ENCODE measurements around the gene NDUFA13.

NDUFA13 gene

DNA sequence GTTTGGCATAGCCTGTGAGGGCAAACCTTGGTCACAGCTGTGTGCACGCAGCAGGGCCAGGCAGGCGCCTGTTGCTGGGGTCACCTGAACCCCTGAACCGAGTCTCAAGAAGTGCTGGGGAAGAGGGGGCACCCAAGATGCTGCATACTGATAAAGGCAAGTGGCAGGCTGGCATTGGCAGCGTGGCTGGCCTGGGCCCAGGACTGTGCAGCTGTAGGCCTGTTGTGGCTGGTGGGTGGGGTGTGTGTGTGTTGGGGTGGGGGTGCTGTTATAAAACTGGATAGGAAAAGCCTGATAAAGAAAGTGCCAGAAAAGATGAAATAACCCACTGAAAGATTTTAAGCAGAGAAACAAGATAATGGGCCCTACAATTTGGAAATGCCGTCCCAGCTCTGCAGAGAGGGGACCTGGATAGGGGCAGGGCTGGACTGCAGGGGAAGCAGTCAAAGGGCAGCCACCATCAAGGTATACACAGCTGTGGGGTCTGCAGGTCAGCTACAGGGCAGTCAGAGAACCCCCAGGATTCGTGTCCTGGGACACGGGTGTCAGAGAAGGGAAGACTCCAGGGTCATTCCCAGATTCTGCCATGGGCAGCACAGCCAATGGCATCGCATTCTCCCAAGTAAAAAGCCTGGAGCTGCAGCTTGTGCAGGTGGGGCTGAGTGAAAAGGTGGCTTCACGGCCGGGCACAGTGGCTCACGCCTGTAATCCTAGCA is 55.2 kb downstream of the NDUFA13 start:
- no peak for DNase-seq (ENCODE audit: low read depth)

DNA sequence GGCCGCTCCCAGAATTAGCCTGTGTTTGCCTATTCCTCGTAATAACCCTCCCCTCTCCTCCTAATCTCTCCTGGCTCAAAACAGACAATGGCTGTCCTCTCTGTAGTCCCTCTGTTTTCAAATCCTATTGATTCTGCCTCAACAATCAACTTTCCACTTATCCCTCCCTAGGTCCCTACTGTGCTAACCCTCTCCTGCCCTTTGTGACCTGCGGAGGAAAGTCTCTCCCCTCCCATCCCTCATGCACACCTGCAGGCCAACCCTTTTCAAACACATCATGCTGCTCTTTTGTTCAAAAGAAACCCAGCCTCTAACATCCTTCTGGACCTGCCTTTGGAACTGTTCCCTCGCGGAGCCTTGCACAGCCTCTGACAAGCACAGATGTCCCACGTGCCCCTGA is 59.4 kb downstream of the NDUFA13 start:
- DNase-seq (ENCODE audit: low read depth), result no peak

All from GM04504 (cell line).